ENCODE results near the gene PIK3C3. TPM values are rescaled to one million over a fixed set of nuclear protein-coding genes. Genes with fewer than 3 reads are reported as not detected.
A peak's percentile ranks its signal among the peaks of the same experiment; 100 is the strongest.

Gene PIK3C3
- 92.5 TPM for polyA plus RNA-seq (ENCODE audit: insufficient read length)
- long read RNA-seq, donor 1, full-length matches to known transcripts = 10 of 17 reads
- long read RNA-seq, donor 1, partial matches to known transcripts = 7 of 17 reads
- long read RNA-seq, donor 1, other reads (novel, unspliced or antisense) = 0 of 17 reads
- long read RNA-seq, donor 2, full-length matches to known transcripts = 9 of 29 reads
- long read RNA-seq, donor 2, partial matches to known transcripts = 20 of 29 reads
- long read RNA-seq, donor 2, other reads (novel, unspliced or antisense) = 0 of 29 reads
- long read RNA-seq, donor 3, full-length matches to known transcripts = 10 of 21 reads
- long read RNA-seq, donor 3, partial matches to known transcripts = 11 of 21 reads
- long read RNA-seq, donor 3, other reads (novel, unspliced or antisense) = 0 of 21 reads
- long read RNA-seq, donor 4, partial matches to known transcripts = 0 of 1 reads
- long read RNA-seq, donor 4, other reads (novel, unspliced or antisense) = 0 of 1 reads
- long read RNA-seq, donor 5, full-length matches to known transcripts = 11 of 26 reads
- long read RNA-seq, donor 5, partial matches to known transcripts = 15 of 26 reads
- long read RNA-seq, donor 5, other reads (novel, unspliced or antisense) = 0 of 26 reads
- long read RNA-seq, donor 6, full-length matches to known transcripts = 3 of 12 reads
- long read RNA-seq, donor 6, partial matches to known transcripts = 9 of 12 reads
- long read RNA-seq, donor 6, other reads (novel, unspliced or antisense) = 0 of 12 reads
- long read RNA-seq, donor 7, full-length matches to known transcripts = 14 of 29 reads
- long read RNA-seq, donor 7, partial matches to known transcripts = 15 of 29 reads
- long read RNA-seq, donor 7, other reads (novel, unspliced or antisense) = 0 of 29 reads
- long read RNA-seq, donor 8, full-length matches to known transcripts = 3 of 12 reads
- long read RNA-seq, donor 8, partial matches to known transcripts = 9 of 12 reads
- long read RNA-seq, donor 8, other reads (novel, unspliced or antisense) = 0 of 12 reads

- DNase-seq = peak; percentile 96
Measured at GRCh38 chr18:41954827-41955613, at the start of gene PIK3C3. Gene PIK3C3 (plus strand): TSS chr18:41955234. CDS start chr18:41955292, 58 bp downstream.

- no peak for DNase-seq
Measured at GRCh38 chr18:41905786-41906527, 49.1 kb upstream of the PIK3C3 start.

GRCh38 chr18:41906528-41907146 lies 48.4 kb upstream of the PIK3C3 start:
- DNase-seq = peak; percentile 43

GRCh38 chr18:41917181-41917580 lies 37.9 kb upstream of the PIK3C3 start:
- no peak for DNase-seq

GRCh38 chr18:41921770-41922169 lies 33.3 kb upstream of the PIK3C3 start:
- no peak for DNase-seq

- peak; percentile 28 for DNase-seq
Measured at GRCh38 chr18:41922176-41922575, 32.9 kb upstream of the PIK3C3 start.

GRCh38 chr18:41922841-41923240 lies 32.2 kb upstream of the PIK3C3 start:
- DNase-seq = no peak

GRCh38 chr18:41923446-41923845 lies 31.6 kb upstream of the PIK3C3 start:
- no peak for DNase-seq

- DNase-seq = no peak
Measured at GRCh38 chr18:41928581-41928980, 26.5 kb upstream of the PIK3C3 start.

- DNase-seq = no peak
Measured at GRCh38 chr18:41932899-41933298, 22.1 kb upstream of the PIK3C3 start.

GRCh38 chr18:41933778-41934177 lies 21.3 kb upstream of the PIK3C3 start:
- DNase-seq = no peak

- DNase-seq = no peak
Measured at GRCh38 chr18:41936471-41937134, 18.4 kb upstream of the PIK3C3 start.

GRCh38 chr18:41938445-41938844 lies 16.6 kb upstream of the PIK3C3 start:
- DNase-seq = no peak

GRCh38 chr18:41939326-41939725 lies 15.7 kb upstream of the PIK3C3 start:
- no peak for DNase-seq

- no peak for DNase-seq
Measured at GRCh38 chr18:41940506-41941215, 14.4 kb upstream of the PIK3C3 start.

- no peak for DNase-seq
Measured at GRCh38 chr18:41942254-41942653, 12.8 kb upstream of the PIK3C3 start.

GRCh38 chr18:41948544-41949110 lies 6.4 kb upstream of the PIK3C3 start:
- DNase-seq = no peak

GRCh38 chr18:41949206-41949920 lies 5.7 kb upstream of the PIK3C3 start:
- DNase-seq = no peak
